GM19468 (cell line): ENCODE results near the gene WIPF3.
"Not testable (repeated sequence)": the region's sequence is repeated elsewhere in the genome, so short reads cannot be mapped to it uniquely, and the experiment has no call there.

Experiments
- ATAC-seq: cut with Tn5 transposase; IDR thresholded peaks from one replicate; pipeline ENCODE4 v1.9.1; 2021; ENCODE audit warnings: mild to moderate bottlenecking, moderate library complexity, moderate number of reproducible peaks; ENCODE audit not compliant: unreplicated experiment; ENCODE audit errors: extremely low read depth

The WIPF3 gene

GRCh38 chr7:29940199-29940598 lies 133.9 kb downstream of the WIPF3 start:
- ATAC-seq, result no peak

- no peak for ATAC-seq
These were observed 139.0 kb downstream of the WIPF3 start for GRCh38 chr7:29945259-29945809.

GRCh38 chr7:29946428-29947186 lies 140.3 kb downstream of the WIPF3 start:
- ATAC-seq, result no peak

GRCh38 chr7:29948587-29948986 lies 142.3 kb downstream of the WIPF3 start:
- no peak for ATAC-seq

- ATAC-seq, result no peak
These were observed 144.2 kb downstream of the WIPF3 start for GRCh38 chr7:29950480-29950879.

- ATAC-seq, result no peak
These were observed 144.9 kb downstream of the WIPF3 start for GRCh38 chr7:29951206-29951605.

GRCh38 chr7:29953726-29954347 lies 147.5 kb downstream of the WIPF3 start:
- no peak for ATAC-seq

GRCh38 chr7:29955075-29955792 lies 148.9 kb downstream of the WIPF3 start:
- ATAC-seq, result no peak

GRCh38 chr7:29955799-29956486 lies 149.6 kb downstream of the WIPF3 start:
- peak; percentile 49 for ATAC-seq

- ATAC-seq, result no peak
These were observed 150.2 kb downstream of the WIPF3 start for GRCh38 chr7:29956487-29956836.

GRCh38 chr7:29957521-29958310 lies 151.4 kb downstream of the WIPF3 start:
- no peak for ATAC-seq

- ATAC-seq, result no peak
These were observed 152.5 kb downstream of the WIPF3 start for GRCh38 chr7:29958667-29959358.

- ATAC-seq, result not testable (repeated sequence)
These were observed 155.3 kb downstream of the WIPF3 start for GRCh38 chr7:29961611-29962010.

GRCh38 chr7:29962035-29962434 lies 155.7 kb downstream of the WIPF3 start:
- ATAC-seq, result no peak

GRCh38 chr7:29965030-29965429 lies 158.7 kb downstream of the WIPF3 start:
- ATAC-seq, result no peak
